Measurements from ENCODE around the gene ENTPD5.

GRCh38 chr14:73977896-73978295 is 41.2 kb downstream of the ENTPD5 start:
- TF ChIP-seq CTCF (IDR thresholded peaks at IDR 0.05; ENCODE audit: insufficient read depth, low read length, poor library complexity, severe bottlenecking) (no peak), EZH2phosphoT487 (conservative IDR thresholded peaks at IDR 0.05; ENCODE audit: low read length) (no peak)
